ENCODE data around the gene INO80. TPM values are rescaled to one million over a fixed set of nuclear protein-coding genes. Genes with fewer than 3 reads are reported as not detected.

The INO80 gene
- total RNA-seq, 2 donors from 2014 or later, result 14.8 to 17.5 TPM

DNA sequence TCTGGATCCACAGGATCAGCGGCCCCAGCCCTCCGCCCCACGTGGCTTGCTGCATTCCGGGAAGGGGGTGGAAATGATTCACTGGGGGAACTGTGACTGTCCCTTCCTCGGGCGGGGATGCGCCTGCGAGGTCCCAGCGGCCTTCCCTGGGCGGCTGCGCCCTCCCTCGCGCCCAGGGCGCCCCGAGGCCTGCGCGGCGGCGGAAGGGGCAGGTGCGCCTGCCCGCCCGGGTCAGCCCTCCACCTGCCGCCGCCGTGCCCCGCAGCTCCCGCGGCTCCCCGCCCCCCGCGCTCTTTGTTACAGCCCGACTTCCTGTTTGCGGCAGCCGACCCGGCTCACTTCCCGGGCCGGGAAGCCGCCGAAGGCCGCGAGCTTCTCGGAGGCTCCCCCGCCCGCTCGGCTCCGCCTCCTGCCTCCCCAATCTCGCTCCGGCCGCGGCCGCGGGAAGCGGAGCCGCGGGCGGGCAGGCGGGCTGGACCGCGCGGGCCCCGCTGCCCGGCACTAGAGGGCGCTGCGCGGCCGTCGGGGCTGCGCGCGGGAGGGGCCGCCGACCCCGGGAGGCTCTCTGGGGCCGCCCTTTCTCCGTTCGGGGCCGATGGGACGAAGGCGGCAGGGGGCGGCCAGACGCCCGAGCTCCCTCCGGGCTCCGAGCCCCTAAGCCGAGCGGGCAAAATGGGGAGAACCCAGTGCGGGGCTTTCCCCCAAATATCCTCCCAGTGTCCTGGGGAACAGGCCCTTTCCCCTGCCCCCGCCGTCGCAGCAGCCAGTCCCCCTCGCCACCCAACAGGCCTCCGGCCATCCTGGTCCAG, 174.3 kb downstream of the INO80 start:
- peaks cover 9% of the 10 kb centered on the region for H3K4me1 Mint-ChIP-seq
- H3K36me3 Mint-ChIP-seq (ENCODE audit: low read depth), result no peaks in the 10 kb centered on the region
- H3K36me3 ChIP-seq (ENCODE audit: control insufficient read depth, insufficient read depth, low read length), result no peaks in the 10 kb centered on the region
- H3K4me3 Mint-ChIP-seq, result peak overlapping the region; percentile 49
- 1 to 4% methylated on average over 15 to 92 of the region's 92 CpGs for WGBS, 2 experiments (ENCODE audit: insufficient coverage in 1 of 2, insufficient read length in 1 of 2)
- no peaks in the 10 kb centered on the region for H3K9me3 ChIP-seq (ENCODE audit: control insufficient read depth, low read length)
- H3K9me3 Mint-ChIP-seq, result no peaks in the 10 kb centered on the region
- H3K4me1 ChIP-seq (ENCODE audit: control insufficient read depth, insufficient read depth, low read length), result no peaks in the 10 kb centered on the region
- peak; percentile 92 for DNase-seq
- no peak overlapping the region for H3K27ac Mint-ChIP-seq
- no peak overlapping the region for H3K9ac ChIP-seq (ENCODE audit: extremely low read depth, low read length, poor library complexity, severe bottlenecking)
- H3K27me3 ChIP-seq (ENCODE audit: control insufficient read depth, insufficient read depth, low read length, poor library complexity, severe bottlenecking), result peaks cover 16% of the 10 kb centered on the region
- peaks cover 72% of the 10 kb centered on the region for H3K27me3 Mint-ChIP-seq (ENCODE audit: insufficient read depth)
- H3K27ac ChIP-seq (ENCODE audit: low read depth, low read length), result peak overlapping the region; percentile 72
- peak overlapping the region; percentile 72 for H3K4me3 ChIP-seq (ENCODE audit: low read length)
- TF ChIP-seq, protein P1, sequence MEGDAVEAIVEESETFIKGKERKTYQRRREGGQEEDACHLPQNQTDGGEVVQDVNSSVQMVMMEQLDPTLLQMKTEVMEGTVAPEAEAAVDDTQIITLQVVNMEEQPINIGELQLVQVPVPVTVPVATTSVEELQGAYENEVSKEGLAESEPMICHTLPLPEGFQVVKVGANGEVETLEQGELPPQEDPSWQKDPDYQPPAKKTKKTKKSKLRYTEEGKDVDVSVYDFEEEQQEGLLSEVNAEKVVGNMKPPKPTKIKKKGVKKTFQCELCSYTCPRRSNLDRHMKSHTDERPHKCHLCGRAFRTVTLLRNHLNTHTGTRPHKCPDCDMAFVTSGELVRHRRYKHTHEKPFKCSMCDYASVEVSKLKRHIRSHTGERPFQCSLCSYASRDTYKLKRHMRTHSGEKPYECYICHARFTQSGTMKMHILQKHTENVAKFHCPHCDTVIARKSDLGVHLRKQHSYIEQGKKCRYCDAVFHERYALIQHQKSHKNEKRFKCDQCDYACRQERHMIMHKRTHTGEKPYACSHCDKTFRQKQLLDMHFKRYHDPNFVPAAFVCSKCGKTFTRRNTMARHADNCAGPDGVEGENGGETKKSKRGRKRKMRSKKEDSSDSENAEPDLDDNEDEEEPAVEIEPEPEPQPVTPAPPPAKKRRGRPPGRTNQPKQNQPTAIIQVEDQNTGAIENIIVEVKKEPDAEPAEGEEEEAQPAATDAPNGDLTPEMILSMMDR (conservative IDR thresholded peaks at IDR 0.05), result peak; percentile 78

DNA sequence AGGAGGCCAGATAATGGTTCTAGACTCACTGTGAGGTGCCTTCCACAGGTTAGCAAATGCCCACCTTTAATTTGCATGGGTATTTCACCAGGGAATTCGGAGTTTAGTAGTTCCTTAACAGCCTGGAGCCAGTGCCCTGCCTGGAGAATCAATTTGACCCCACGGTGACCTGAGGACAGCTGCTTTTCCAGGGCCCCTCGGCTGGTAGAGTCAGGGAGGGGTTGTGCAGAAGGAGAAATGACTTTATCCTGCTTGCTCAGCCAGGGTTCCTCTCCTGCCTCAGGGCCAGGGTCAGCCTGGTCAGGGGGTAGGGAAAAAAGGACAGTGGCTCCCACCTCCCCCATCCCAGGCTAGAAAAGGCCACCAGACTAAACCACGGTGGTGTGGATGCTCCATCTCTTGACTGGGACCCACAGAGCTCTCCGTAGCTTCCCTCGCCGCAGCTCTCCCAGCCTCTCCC, 175.0 kb downstream of the INO80 start:
- Mint-ChIP-seq H3K4me1 (peaks cover 8% of the 10 kb centered on the region), H3K4me3 (peak overlapping the region; percentile 49), H3K36me3 (ENCODE audit: low read depth) (no peaks in the 10 kb centered on the region), H3K27ac (no peak overlapping the region), H3K9me3 (no peaks in the 10 kb centered on the region), H3K27me3 (ENCODE audit: insufficient read depth) (peaks cover 72% of the 10 kb centered on the region)
- Histone ChIP-seq H3K27ac (ENCODE audit: low read depth, low read length) (peak overlapping the region; percentile 72), H3K9ac (ENCODE audit: extremely low read depth, low read length, poor library complexity, severe bottlenecking) (no peak overlapping the region), H3K36me3 (ENCODE audit: control insufficient read depth, insufficient read depth, low read length) (no peaks in the 10 kb centered on the region), H3K4me3 (ENCODE audit: low read length) (peak overlapping the region; percentile 72), H3K27me3 (ENCODE audit: control insufficient read depth, insufficient read depth, low read length, poor library complexity, severe bottlenecking) (peaks cover 19% of the 10 kb centered on the region), H3K9me3 (ENCODE audit: control insufficient read depth, low read length) (no peaks in the 10 kb centered on the region), H3K4me1 (ENCODE audit: control insufficient read depth, insufficient read depth, low read length) (no peaks in the 10 kb centered on the region)
- DNase-seq, result no peak
- 39 to 54% methylated on average over 5 to 7 of the region's 7 CpGs for WGBS, 2 experiments (ENCODE audit: insufficient coverage in 1 of 2, insufficient read length in 1 of 2)
- TF ChIP-seq, protein P1 (conservative IDR thresholded peaks at IDR 0.05), result no peak

DNA sequence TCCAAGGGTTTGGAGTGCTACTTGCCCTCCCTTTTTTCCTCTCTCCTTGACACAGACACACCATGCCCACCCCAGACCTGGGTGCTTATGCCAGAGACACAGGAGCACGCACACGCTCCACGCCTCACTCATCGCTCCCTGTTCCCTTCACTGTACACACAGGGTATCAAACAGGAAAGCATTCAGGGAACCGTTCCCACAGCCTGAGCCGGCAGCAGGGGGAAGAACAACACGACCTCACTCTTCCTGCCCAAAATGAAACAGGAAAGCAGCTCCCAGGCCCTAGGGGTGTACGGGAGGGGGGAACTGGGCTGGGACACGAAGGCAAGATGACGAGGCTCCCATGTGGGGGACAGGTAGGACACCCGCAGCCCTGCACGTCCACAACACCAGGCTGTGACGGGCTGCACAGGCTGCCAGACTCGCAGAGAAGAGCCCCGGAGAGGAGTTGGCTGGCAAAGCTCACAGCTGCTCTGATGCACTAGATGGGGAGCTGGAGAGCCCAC, 175.7 kb downstream of the INO80 start:
- peaks cover 4% of the 10 kb centered on the region for H3K4me1 Mint-ChIP-seq
- Histone ChIP-seq H3K36me3 (ENCODE audit: control insufficient read depth, insufficient read depth, low read length) (no peaks in the 10 kb centered on the region), H3K27me3 (ENCODE audit: control insufficient read depth, insufficient read depth, low read length, poor library complexity, severe bottlenecking) (peaks cover 26% of the 10 kb centered on the region), H3K9ac (ENCODE audit: extremely low read depth, low read length, poor library complexity, severe bottlenecking) (no peak overlapping the region), H3K9me3 (ENCODE audit: control insufficient read depth, low read length) (no peaks in the 10 kb centered on the region), H3K27ac (ENCODE audit: low read depth, low read length) (no peak overlapping the region), H3K4me1 (ENCODE audit: control insufficient read depth, insufficient read depth, low read length) (no peaks in the 10 kb centered on the region), H3K4me3 (ENCODE audit: low read length) (no peak overlapping the region)
- 80 to 90% methylated on average over 9 to 15 of the region's 15 CpGs for WGBS, 2 experiments (ENCODE audit: insufficient coverage in 1 of 2, insufficient read length in 1 of 2)
- no peak overlapping the region for H3K27ac Mint-ChIP-seq
- no peaks in the 10 kb centered on the region for H3K36me3 Mint-ChIP-seq (ENCODE audit: low read depth)
- TF ChIP-seq, protein P1 (conservative IDR thresholded peaks at IDR 0.05), result no peak
- no peaks in the 10 kb centered on the region for H3K9me3 Mint-ChIP-seq
- H3K4me3 Mint-ChIP-seq, result peak overlapping the region; percentile 49
- no peak for DNase-seq
- peaks cover 72% of the 10 kb centered on the region for H3K27me3 Mint-ChIP-seq (ENCODE audit: insufficient read depth)
